Measurements from ENCODE around the gene DPRX. TPM values are rescaled to one million over a fixed set of nuclear protein-coding genes. Genes with fewer than 3 reads are reported as not detected.
"Not testable (repeated sequence)": the region's sequence is repeated elsewhere in the genome, so short reads cannot be mapped to it uniquely, and the experiment has no call there.

DPRX gene
- total RNA-seq, 2 experiments from 2014 or later, result not detected

DNA sequence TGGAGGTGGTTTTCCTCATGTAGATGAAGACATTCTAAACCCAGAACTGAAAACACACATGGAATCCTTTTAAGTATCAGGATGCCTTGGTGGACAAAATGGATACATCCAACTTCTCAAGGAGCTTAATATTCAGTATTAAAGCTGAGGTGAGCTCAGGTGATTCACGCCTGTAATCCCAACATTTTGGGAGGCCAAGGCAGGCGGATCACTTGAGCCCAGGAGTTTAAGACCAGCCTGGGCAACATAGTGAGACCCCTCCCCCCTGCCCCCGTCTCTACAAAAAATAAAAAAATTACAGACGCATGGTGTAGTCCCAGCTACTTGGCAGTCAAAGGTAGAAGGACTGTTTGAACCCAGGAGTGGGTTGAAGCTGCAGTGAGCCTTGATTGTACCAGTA lies 28.8 kb downstream of the DPRX start:
- peaks cover 2% of the 10 kb centered on the region for H3K36me3 Mint-ChIP-seq
- DNase-seq, result no peak
- H3K27me3 Mint-ChIP-seq, result no peaks in the 10 kb centered on the region
- H3K4me3 Mint-ChIP-seq, result no peak overlapping the region
- H3K9me3 Mint-ChIP-seq, result peaks cover 2% of the 10 kb centered on the region
- no peaks in the 10 kb centered on the region for H3K4me1 Mint-ChIP-seq
- no peak overlapping the region for H3K27ac Mint-ChIP-seq

DNA sequence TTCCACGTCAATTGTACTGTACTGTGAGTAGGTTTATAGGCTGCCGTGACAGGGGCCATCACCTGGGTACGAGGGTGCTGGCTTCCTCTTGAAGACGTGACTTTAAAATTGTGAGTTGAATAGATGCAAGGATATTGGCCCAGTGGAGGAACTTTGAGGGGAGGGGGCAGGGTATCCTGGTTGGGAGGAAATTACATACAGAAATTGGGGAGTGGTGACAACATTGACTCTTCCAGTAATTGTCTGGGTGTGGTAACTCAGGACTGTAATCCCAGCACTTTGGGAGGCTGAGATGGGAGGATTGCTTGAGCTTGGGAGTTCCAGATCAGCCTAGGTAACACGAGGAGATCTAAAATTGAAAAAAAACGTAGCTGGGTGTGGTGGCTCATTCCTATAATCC lies 30.4 kb downstream of the DPRX start:
- H3K4me3 Mint-ChIP-seq, result no peak overlapping the region

DNA sequence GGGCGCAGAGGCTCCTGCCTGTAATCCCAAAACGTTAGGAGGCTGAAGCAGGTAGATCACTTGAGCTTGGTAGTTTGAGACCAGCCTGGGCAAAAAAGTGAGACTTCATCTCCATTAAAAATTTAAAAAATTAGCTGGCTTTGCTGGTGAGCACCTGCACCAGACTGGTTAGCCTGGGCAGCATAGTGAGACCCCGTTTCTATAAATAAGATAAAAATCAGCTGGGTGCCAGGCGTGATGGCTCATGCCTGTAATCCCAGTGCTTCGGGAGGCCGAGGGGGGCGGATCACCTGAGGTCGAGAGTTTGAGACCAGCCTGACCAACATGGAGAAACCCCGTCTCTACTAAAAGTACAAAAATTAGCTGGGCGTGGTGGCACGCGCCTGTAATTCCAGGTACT lies 32.4 kb downstream of the DPRX start:
- H3K9me3 Mint-ChIP-seq, result no peaks in the 10 kb centered on the region
- no peaks in the 10 kb centered on the region for H3K27me3 Mint-ChIP-seq
- H3K4me3 Mint-ChIP-seq, result no peak overlapping the region
- DNase-seq, result no peak
- H3K36me3 Mint-ChIP-seq, result no peaks in the 10 kb centered on the region
- no peaks in the 10 kb centered on the region for H3K4me1 Mint-ChIP-seq
- H3K27ac Mint-ChIP-seq, result no peak overlapping the region

More for the DNA sequence above, 30.4 kb downstream of the DPRX start:
- no peaks in the 10 kb centered on the region for H3K27me3 Mint-ChIP-seq
- H3K27ac Mint-ChIP-seq, result no peak overlapping the region
- no peaks in the 10 kb centered on the region for H3K36me3 Mint-ChIP-seq
- no peak for DNase-seq
- H3K4me1 Mint-ChIP-seq, result no peaks in the 10 kb centered on the region
- H3K9me3 Mint-ChIP-seq, result no peaks in the 10 kb centered on the region

DNA sequence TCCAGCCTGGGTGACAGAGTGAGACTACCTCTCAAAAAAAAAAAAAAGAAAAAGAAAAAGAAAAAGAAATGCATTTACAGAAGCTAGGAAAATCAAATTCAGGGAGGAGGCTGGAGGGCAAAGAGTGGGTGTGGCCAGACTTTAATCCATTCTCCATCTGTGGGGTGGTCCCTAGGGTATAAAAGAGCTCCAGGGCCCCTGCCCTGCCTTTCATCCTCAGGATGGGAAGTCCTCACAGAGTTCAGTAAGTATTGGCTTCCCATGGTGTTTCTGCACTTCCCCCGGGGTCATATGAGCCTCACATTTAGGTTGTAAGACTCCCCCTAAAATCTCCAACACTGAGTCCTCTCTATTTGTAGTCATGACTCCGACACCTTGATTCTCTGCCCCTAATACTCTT lies 33.0 kb downstream of the DPRX start:
- no peaks in the 10 kb centered on the region for H3K36me3 Mint-ChIP-seq
- no peaks in the 10 kb centered on the region for H3K27me3 Mint-ChIP-seq
- H3K27ac Mint-ChIP-seq, result no peak overlapping the region
- H3K9me3 Mint-ChIP-seq, result no peaks in the 10 kb centered on the region
- no peak overlapping the region for H3K4me3 Mint-ChIP-seq
- no peak for DNase-seq
- H3K4me1 Mint-ChIP-seq, result no peaks in the 10 kb centered on the region

DNA sequence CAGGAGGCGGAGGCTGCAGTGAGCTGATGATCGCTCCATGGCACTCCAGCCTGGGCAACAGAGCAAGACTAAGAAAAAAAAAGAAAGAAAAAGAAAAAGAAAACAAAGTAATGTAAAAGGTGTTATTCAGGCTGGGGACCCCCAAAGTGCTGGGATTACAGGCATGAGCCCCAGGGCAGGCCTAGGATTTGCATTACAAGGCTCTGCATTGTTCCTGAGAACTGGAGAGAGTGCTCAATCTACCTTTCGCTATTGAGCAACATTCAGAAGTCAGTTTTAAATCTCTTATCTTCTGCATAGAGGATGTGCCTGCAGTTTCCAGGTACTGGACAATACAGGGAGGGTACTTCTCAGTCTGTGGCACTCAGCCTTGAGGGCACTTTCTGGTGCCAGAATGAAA lies 34.5 kb downstream of the DPRX start:
- not testable (repeated sequence) for H3K27me3 Mint-ChIP-seq, H3K36me3 Mint-ChIP-seq, H3K9me3 Mint-ChIP-seq, H3K27ac Mint-ChIP-seq, DNase-seq, H3K4me3 Mint-ChIP-seq, H3K4me1 Mint-ChIP-seq

DNA sequence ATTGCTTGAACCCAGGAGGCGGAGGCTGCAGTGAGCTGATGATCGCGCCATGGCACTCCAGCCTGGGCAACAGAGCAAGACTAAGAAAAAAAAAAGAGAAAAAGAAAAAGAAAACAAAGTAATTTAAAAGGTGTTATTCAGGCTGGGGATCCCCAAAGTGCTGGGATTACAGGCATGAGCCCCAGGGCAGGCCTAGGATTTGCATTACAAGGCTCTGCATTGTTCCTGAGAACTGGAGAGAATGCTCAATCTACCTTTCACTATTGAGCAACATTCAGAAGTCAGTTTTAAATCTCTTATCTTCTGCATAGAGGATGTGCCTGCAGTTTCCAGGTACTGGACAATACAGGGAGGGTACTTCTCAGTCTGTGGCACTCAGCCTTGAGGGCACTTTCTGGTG lies 37.0 kb downstream of the DPRX start:
- H3K27me3 Mint-ChIP-seq, H3K4me1 Mint-ChIP-seq, H3K9me3 Mint-ChIP-seq, DNase-seq, H3K27ac Mint-ChIP-seq, H3K36me3 Mint-ChIP-seq, H3K4me3 Mint-ChIP-seq: not testable (repeated sequence)

DNA sequence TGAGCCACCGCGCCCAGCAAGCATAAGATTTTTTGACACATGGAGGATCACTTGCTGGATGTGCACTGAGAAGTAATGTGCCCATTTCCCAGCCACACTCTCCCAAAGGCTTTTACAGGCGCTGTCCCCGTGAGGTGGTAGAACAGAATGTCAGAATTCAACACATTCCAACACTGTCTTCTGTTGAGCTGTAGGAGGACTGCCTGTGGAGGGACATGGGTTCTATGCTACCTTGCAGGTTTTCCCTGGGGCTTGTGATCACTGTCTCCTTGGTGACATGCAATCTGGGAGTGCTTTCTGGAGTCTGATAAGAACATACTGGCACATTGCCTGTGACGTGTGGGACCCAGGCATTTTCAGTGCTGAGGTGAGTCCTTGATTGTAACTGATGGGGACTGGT lies 38.5 kb downstream of the DPRX start:
- no peak for DNase-seq
- peaks cover 2% of the 10 kb centered on the region for H3K9me3 Mint-ChIP-seq
- peaks cover 2% of the 10 kb centered on the region for H3K27me3 Mint-ChIP-seq
- no peaks in the 10 kb centered on the region for H3K4me1 Mint-ChIP-seq
- no peak overlapping the region for H3K27ac Mint-ChIP-seq
- H3K4me3 Mint-ChIP-seq, result no peak overlapping the region
- no peaks in the 10 kb centered on the region for H3K36me3 Mint-ChIP-seq

DNA sequence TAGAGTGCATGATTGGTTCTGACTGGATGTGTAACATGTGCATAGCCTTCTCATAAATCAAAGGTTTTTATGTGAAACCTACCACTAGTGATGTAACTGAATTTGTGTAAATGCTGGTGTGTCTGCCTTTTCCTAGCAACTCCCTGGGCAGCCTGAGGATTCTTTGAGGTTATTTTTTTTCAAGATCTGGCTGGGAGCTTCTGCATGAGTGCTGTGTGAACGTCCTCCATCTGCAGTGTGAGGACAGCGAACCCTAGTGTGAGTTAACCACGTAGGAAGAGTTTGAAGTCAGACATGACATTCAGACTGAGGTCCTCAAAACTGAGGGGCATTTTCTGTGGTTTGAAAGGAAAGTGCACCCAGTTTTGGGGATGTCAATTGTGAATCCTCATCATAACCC lies 39.9 kb downstream of the DPRX start:
- Mint-ChIP-seq H3K9me3 (peaks cover 2% of the 10 kb centered on the region), H3K27me3 (peaks cover 3% of the 10 kb centered on the region), H3K4me3 (no peak overlapping the region), H3K36me3 (no peaks in the 10 kb centered on the region), H3K4me1 (no peaks in the 10 kb centered on the region), H3K27ac (no peak overlapping the region)
- DNase-seq, result no peak

Other genes starting within 250 kb of the DPRX start
- 10 to 100 TPM; 11.9 to 12.0 TPM for gene ZNF765, start 236.8 kb upstream of the DPRX start, total RNA-seq
- gene ZNF761, start 200.0 kb upstream of the DPRX start, total RNA-seq, result 10 to 100 TPM; 10.9 to 12.4 TPM
- gene ZNF813, start 164.3 kb upstream of the DPRX start, total RNA-seq, result 1 to 10 TPM; 8.3 to 8.6 TPM
- 10 to 100 TPM; 18.1 to 21.3 TPM for gene ZNF331, start 93.9 kb upstream of the DPRX start, total RNA-seq
- gene NLRP12, start 192.3 kb downstream of the DPRX start, total RNA-seq, result under 1 TPM; 0.06 TPM
- gene MYADM, start 235.9 kb downstream of the DPRX start, total RNA-seq, result 10 to 100 TPM; 30.9 to 32.1 TPM